ENCODE results near the gene TLE5. TPM values are rescaled to one million over a fixed set of nuclear protein-coding genes. Genes with fewer than 3 reads are reported as not detected.

Gene TLE5
- total and polyA plus RNA-seq, 9 of the 15 experiments (the other 6 are each of a cell fraction or from before 2014, with no cell fraction given) = 2.0 to 347 (median 235) TPM

GRCh38 chr19:3035542-3036118 lies 26.7 kb downstream of the TLE5 start (continued):
- TF ChIP-seq ATF3 (IDR thresholded peaks at IDR 0.05) (peak; percentile 96), ATF3 (CRISPR knock-in tag; conservative IDR thresholded peaks at IDR 0.05) (no peak), TBP (optimal IDR thresholded peaks at IDR 0.05; ENCODE audit: low read depth, low read length) (peak; percentile 77), HDAC8 (tag; IDR thresholded peaks at IDR 0.05) (0 out of 2 replicates have a peak, but pooled peaks have one; percentile 25), E2F5 (CRISPR knock-in tag; IDR thresholded peaks at IDR 0.05) (no peak)

- CTCF ChIA-PET (ENCODE audit: low intra/inter-chr PET ratio) = no interaction called here
- Histone ChIP-seq H3K36me3 (ENCODE audit: control insufficient read depth, insufficient read depth, low read length) (no peaks in the 10 kb centered on the region), H3K4me3 (peak overlapping the region; percentile 61), H4K20me1 (replicated peaks; ENCODE audit: control insufficient read depth, insufficient read depth, low read length) (no peaks in the 10 kb centered on the region), H3K9me1 (ENCODE audit: control insufficient read depth, insufficient read depth, low read length) (no peaks in the 10 kb centered on the region), H3K4me1 (replicated peaks in 1 of 2; ENCODE audit: control insufficient read depth in 2 of 2, insufficient read depth in 2 of 2, low read length in 2 of 2) (peaks cover 29 to 41% of the 10 kb centered on the region in 2 experiments), H3K9me3 (replicated peaks; ENCODE audit: control insufficient read depth, insufficient read depth, low read depth, low read length) (no peaks in the 10 kb centered on the region), H3K27me3 (ENCODE audit: control insufficient read depth in 2 of 2, insufficient read depth in 2 of 2, low read length in 2 of 2) (no peaks in the 10 kb centered on the region), H3K9ac (ENCODE audit: insufficient read depth in 1 of 2, low read depth in 2 of 2, low read length in 2 of 2) (peak overlapping the region; percentile 90 to 92), H2AFZ (ENCODE audit: low read depth, low read length) (peak overlapping the region; percentile 86), H3K79me2 (ENCODE audit: control insufficient read depth, insufficient read depth, low read length) (peaks cover 7% of the 10 kb centered on the region; the same call in 1 of the 3 replicates), H3K27ac (ENCODE audit: extremely low read depth, low read depth, low read length) (peak overlapping the region; percentile 85), H3K4me2 (ENCODE audit: insufficient read depth, low read length) (peak overlapping the region; percentile 89)
- peak; percentile 61 for FAIRE-seq
- BruUV-seq (replicated peaks) = TSS peak; percentile 99
- POLR2A ChIA-PET = interaction anchor here (0.6 to 2.9 kb wide), 16 partner anchors 8 to 84 kb away, joined by 3 to 21 read pairs (median 4); partner anchors contain the start of gene TLE6
- intact Hi-C loops (cut with micrococcal nuclease) = loop anchor here (1.0 to 5.0 kb wide), 2 partner anchors 37 to 58 kb away; partner anchors contain the start of gene TLE6
- 16% methylated on average over 26 of the region's 28 CpGs for WGBS (ENCODE audit: insufficient coverage, low coverage, missing lambda C conversion rate)
- DNase-seq (ENCODE audit: extremely low read depth in 1 of 4, low spot score in 3 of 4) = peak in 2 of 4 experiments; percentile 23 to 47
- in situ Hi-C loops (cut with MboI) = no loop called here
- ATAC-seq = no peak
- TF ChIP-seq PCBP2 (IDR thresholded peaks at IDR 0.05; ENCODE audit: low read depth, low read length, poor library complexity, severe bottlenecking) = no peak
- TF ChIP-seq NBN (IDR thresholded peaks at IDR 0.05; ENCODE audit: low read depth) = no peak
- no peak for TF ChIP-seq TFE3 (CRISPR knock-in tag; IDR thresholded peaks at IDR 0.05)
- TF ChIP-seq HDAC8 (tag; IDR thresholded peaks at IDR 0.05) = no peak
- TF ChIP-seq C11orf30 (IDR thresholded peaks at IDR 0.05; ENCODE audit: low read depth) = no peak
- TF ChIP-seq ZNF384 (IDR thresholded peaks at IDR 0.05; ENCODE audit: low read depth, low read length) = no peak
- TF ChIP-seq ZBTB1 (CRISPR knock-in tag; IDR thresholded peaks at IDR 0.05; ENCODE audit: borderline replicate concordance, low read depth) = peak; percentile 24; the same call in 1 of the 2 replicates
- TF ChIP-seq ARNT (IDR thresholded peaks at IDR 0.05) = peak in 1 of 2 experiments; percentile 59; a peak in 1 of 4 replicates
These were observed 27.4 kb downstream of the TLE5 start for GRCh38 chr19:3034656-3035541.

Data from K562 (cell line).